ENCODE data around the gene NRGN.
A peak's percentile ranks its signal among the peaks of the same experiment; 100 is the strongest.

The NRGN gene

GRCh38 chr11:124739479-124740276, at the start of gene NRGN:
Gene NRGN, plus strand, starts transcription at chr11:124739942. Its CDS starts 143 bp downstream, at chr11:124740085.
- DNase-seq (ENCODE audit: low read depth) = peak; percentile 56

GRCh38 chr11:124693142-124693541, 46.6 kb upstream of the NRGN start:
- DNase-seq (ENCODE audit: low read depth) = no peak

GRCh38 chr11:124699547-124699946, 40.2 kb upstream of the NRGN start:
- DNase-seq (ENCODE audit: low read depth) = no peak

GRCh38 chr11:124700028-124700427, 39.7 kb upstream of the NRGN start:
- no peak for DNase-seq (ENCODE audit: low read depth)

GRCh38 chr11:124707829-124708228, 31.9 kb upstream of the NRGN start:
- no peak for DNase-seq (ENCODE audit: low read depth)

GRCh38 chr11:124712392-124712791, 27.4 kb upstream of the NRGN start:
- no peak for DNase-seq (ENCODE audit: low read depth)

GRCh38 chr11:124716591-124716990, 23.2 kb upstream of the NRGN start:
- DNase-seq (ENCODE audit: low read depth) = no peak

- no peak for DNase-seq (ENCODE audit: low read depth)
These were observed 22.3 kb upstream of the NRGN start for GRCh38 chr11:124717421-124717785.

- DNase-seq (ENCODE audit: low read depth) = no peak
These were observed 21.7 kb upstream of the NRGN start for GRCh38 chr11:124717786-124718651.

GRCh38 chr11:124718801-124719200, 20.9 kb upstream of the NRGN start:
- DNase-seq (ENCODE audit: low read depth) = no peak

- no peak for DNase-seq (ENCODE audit: low read depth)
These were observed 20.2 kb upstream of the NRGN start for GRCh38 chr11:124719534-124719933.

- no peak for DNase-seq (ENCODE audit: low read depth)
These were observed 17.6 kb upstream of the NRGN start for GRCh38 chr11:124722176-124722575.

- no peak for DNase-seq (ENCODE audit: low read depth)
These were observed 14.6 kb upstream of the NRGN start for GRCh38 chr11:124724979-124725718.

- DNase-seq (ENCODE audit: low read depth) = no peak
These were observed 14.0 kb upstream of the NRGN start for GRCh38 chr11:124725719-124726105.

GRCh38 chr11:124727474-124727873, 12.3 kb upstream of the NRGN start:
- DNase-seq (ENCODE audit: low read depth) = no peak

- DNase-seq (ENCODE audit: low read depth) = no peak
These were observed 11.6 kb upstream of the NRGN start for GRCh38 chr11:124728134-124728533.

- no peak for DNase-seq (ENCODE audit: low read depth)
These were observed 10.2 kb upstream of the NRGN start for GRCh38 chr11:124729571-124729970.

GRCh38 chr11:124732230-124732629, 7.5 kb upstream of the NRGN start:
- DNase-seq (ENCODE audit: low read depth) = no peak

- no peak for DNase-seq (ENCODE audit: low read depth)
These were observed 3.0 kb upstream of the NRGN start for GRCh38 chr11:124736736-124737135.

GRCh38 chr11:124737638-124738305, 2.0 kb upstream of the NRGN start:
- DNase-seq (ENCODE audit: low read depth) = no peak

- no peak for DNase-seq (ENCODE audit: low read depth)
These were observed 846 bp upstream of the NRGN start for GRCh38 chr11:124738713-124739478.

Measured in stimulated activated CD8-positive, alpha-beta memory T cell treated with anti-CD3 and anti-CD28 coated beads, Interleukin-15, amount 100 ng/mL, for 1 hour (primary cell).